GM21390 (cell line): ENCODE results near the gene ATIC.

Experiments used
- ATAC-seq: cut with Tn5 transposase; IDR thresholded peaks from one replicate; pipeline ENCODE4 v1.9.1; 2021; ENCODE audit not compliant: unreplicated experiment

The ATIC gene

DNA sequence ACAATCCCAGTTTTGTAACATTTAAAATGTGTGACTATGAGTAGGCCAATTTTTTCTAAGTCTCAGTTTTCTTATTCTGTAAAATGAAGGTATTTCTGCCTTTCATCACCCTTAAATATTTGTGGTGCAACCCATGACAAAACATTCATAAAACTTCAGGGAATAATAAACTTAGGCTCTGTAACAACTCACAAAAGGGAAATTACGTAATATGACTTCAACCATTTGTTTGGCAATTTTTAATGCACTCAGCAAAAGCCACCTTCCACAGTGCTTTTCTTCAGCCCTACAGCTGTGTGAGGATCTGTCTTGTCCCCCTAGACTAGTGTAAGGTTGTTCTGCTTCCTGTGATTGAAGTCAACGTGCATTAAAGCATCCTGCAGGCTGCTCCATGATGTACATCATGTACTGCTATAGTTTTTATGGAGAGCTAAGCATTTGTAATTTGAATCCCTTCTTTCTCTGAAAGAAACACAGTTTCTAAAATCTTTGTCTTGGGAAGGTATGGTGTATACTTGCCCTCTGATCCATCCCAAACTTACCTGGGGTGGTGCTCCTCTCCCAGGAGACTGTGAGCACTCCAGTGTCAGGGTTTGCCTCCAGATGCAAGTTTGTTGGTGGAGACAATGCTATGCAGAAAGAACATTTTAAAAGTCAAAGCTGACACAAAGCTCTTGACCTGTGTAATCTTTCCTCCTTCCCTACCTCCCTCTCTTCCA lies 84.9 kb downstream of the ATIC start:
- ATAC-seq = no peak

DNA sequence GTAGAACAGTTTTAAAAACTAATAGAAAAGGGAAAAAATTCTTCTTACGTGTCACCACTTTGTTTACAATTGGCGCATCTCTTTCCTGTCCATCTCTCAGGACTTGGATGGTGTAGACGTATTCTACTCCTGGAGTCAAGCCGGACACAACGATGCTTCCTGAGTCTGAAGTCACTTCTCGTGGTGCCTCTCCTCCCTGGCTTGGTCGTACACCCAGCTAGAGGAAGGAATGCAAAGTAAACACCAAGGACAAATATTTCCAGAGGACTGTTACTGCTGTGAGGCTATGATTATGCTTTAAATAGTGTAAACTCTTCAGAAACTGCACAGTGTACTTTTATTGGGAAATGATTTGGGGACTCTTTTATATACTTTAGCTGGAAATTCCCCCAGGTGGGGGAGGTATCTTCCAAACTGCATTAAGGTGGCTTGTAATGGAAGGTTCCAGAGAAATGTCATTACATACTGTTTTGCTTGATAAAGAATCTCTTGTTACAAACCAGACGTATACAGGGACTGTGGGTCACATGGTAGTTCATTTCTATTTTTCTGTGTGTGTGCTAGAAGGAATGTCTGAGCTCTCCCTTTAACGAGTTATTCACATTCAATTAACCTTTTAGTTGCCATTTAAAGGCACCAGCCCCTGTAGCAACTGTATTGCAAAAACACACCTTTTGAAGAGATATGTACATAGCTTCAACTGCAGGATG lies 85.9 kb downstream of the ATIC start:
- no peak for ATAC-seq

GRCh38 chr2:215399067-215399716 lies 87.3 kb downstream of the ATIC start:
- ATAC-seq = no peak
